ENCODE data around the gene AADACL4. TPM values are rescaled to one million over a fixed set of nuclear protein-coding genes. Genes with fewer than 3 reads are reported as not detected.
"Not testable (repeated sequence)": the region's sequence is repeated elsewhere in the genome, so short reads cannot be mapped to it uniquely, and the experiment has no call there.

Gene AADACL4
- total RNA-seq, 1 donor from 2014 or later: not detected

GRCh38 chr1:12709696-12710095 is 65.8 kb downstream of the AADACL4 start:
- Mint-ChIP-seq H3K4me1 (ENCODE audit: unreplicated experiment) (no peaks in the 10 kb centered on the region), H3K27me3 (peaks cover 5% of the 10 kb centered on the region), H3K27ac (no peak overlapping the region), H3K36me3 (no peaks in the 10 kb centered on the region), H3K9me3 (no peaks in the 10 kb centered on the region), H3K4me3 (no peak overlapping the region)
- no peak for DNase-seq (ENCODE audit: extremely low spot score, unreplicated experiment)
- TF ChIP-seq CTCF (conservative IDR thresholded peaks at IDR 0.05): no peak

- no peaks in the 10 kb centered on the region for H3K9me3 Mint-ChIP-seq
- no peak overlapping the region for H3K27ac Mint-ChIP-seq
- no peak for DNase-seq (ENCODE audit: extremely low spot score, unreplicated experiment)
- H3K36me3 Mint-ChIP-seq: no peaks in the 10 kb centered on the region
- TF ChIP-seq CTCF (conservative IDR thresholded peaks at IDR 0.05): no peak
- H3K27me3 Mint-ChIP-seq: peaks cover 6% of the 10 kb centered on the region
- no peaks in the 10 kb centered on the region for H3K4me1 Mint-ChIP-seq (ENCODE audit: unreplicated experiment)
- no peak overlapping the region for H3K4me3 Mint-ChIP-seq
These were observed 67.7 kb downstream of the AADACL4 start for GRCh38 chr1:12711536-12711935.

- peaks cover 7% of the 10 kb centered on the region for H3K27me3 Mint-ChIP-seq
- H3K27ac Mint-ChIP-seq: no peak overlapping the region
- no peaks in the 10 kb centered on the region for H3K36me3 Mint-ChIP-seq
- no peaks in the 10 kb centered on the region for H3K4me1 Mint-ChIP-seq (ENCODE audit: unreplicated experiment)
- no peaks in the 10 kb centered on the region for H3K9me3 Mint-ChIP-seq
- no peak overlapping the region for H3K4me3 Mint-ChIP-seq
- no peak for TF ChIP-seq CTCF (conservative IDR thresholded peaks at IDR 0.05)
- no peak for DNase-seq (ENCODE audit: extremely low spot score, unreplicated experiment)
These were observed 68.2 kb downstream of the AADACL4 start for GRCh38 chr1:12712076-12712475.

GRCh38 chr1:12712929-12713328 is 69.0 kb downstream of the AADACL4 start:
- Mint-ChIP-seq H3K27ac (no peak overlapping the region), H3K36me3 (no peaks in the 10 kb centered on the region), H3K4me3 (no peak overlapping the region), H3K4me1 (ENCODE audit: unreplicated experiment) (no peaks in the 10 kb centered on the region), H3K9me3 (no peaks in the 10 kb centered on the region), H3K27me3 (peaks cover 7% of the 10 kb centered on the region)
- no peak for TF ChIP-seq CTCF (conservative IDR thresholded peaks at IDR 0.05)
- DNase-seq (ENCODE audit: extremely low spot score, unreplicated experiment): no peak

- H3K27me3 Mint-ChIP-seq; H3K9me3 Mint-ChIP-seq; H3K4me3 Mint-ChIP-seq; H3K4me1 Mint-ChIP-seq (ENCODE audit: unreplicated experiment); H3K36me3 Mint-ChIP-seq; DNase-seq (ENCODE audit: extremely low spot score, unreplicated experiment): not testable (repeated sequence)
- peak overlapping the region; percentile 3 for H3K27ac Mint-ChIP-seq
These were observed 69.8 kb downstream of the AADACL4 start for GRCh38 chr1:12713651-12714050.

- Mint-ChIP-seq H3K9me3 (no peaks in the 10 kb centered on the region), H3K27ac (peak overlapping the region; percentile 16), H3K4me3 (no peak overlapping the region), H3K27me3 (peaks cover 7% of the 10 kb centered on the region), H3K36me3 (no peaks in the 10 kb centered on the region), H3K4me1 (ENCODE audit: unreplicated experiment) (no peaks in the 10 kb centered on the region)
- no peak for TF ChIP-seq CTCF (conservative IDR thresholded peaks at IDR 0.05)
- no peak for DNase-seq (ENCODE audit: extremely low spot score, unreplicated experiment)
These were observed 71.0 kb downstream of the AADACL4 start for GRCh38 chr1:12714710-12715475.

All from type B pancreatic cell (in vitro differentiated cells).